ENCODE measurements around the gene KCNJ5.

KCNJ5 gene

GRCh38 chr11:128936606-128937251 lies 45.6 kb downstream of the KCNJ5 start:
- no peak for DNase-seq

GRCh38 chr11:128937480-128937879 lies 46.3 kb downstream of the KCNJ5 start:
- DNase-seq, result no peak

- DNase-seq, result no peak
Observed at GRCh38 chr11:128938156-128938885, 47.2 kb downstream of the KCNJ5 start.

- DNase-seq, result no peak
Observed at GRCh38 chr11:128939591-128939990, 48.4 kb downstream of the KCNJ5 start.

GRCh38 chr11:128940156-128940555 lies 49.0 kb downstream of the KCNJ5 start:
- no peak for DNase-seq

- DNase-seq, result no peak
Observed at GRCh38 chr11:128940603-128941002, 49.4 kb downstream of the KCNJ5 start.

GRCh38 chr11:128941110-128941509 lies 50.0 kb downstream of the KCNJ5 start:
- no peak for DNase-seq

GRCh38 chr11:128941573-128942271 lies 50.6 kb downstream of the KCNJ5 start:
- DNase-seq, result no peak

GRCh38 chr11:128942272-128942612 lies 51.1 kb downstream of the KCNJ5 start:
- no peak for DNase-seq

GRCh38 chr11:128942817-128943427 lies 51.8 kb downstream of the KCNJ5 start, which contains the start of gene TP53AIP1:
Gene TP53AIP1 (minus strand): TSS chr11:128942871. CDS start chr11:128937818, 5,053 bp downstream.
- DNase-seq, result no peak

GRCh38 chr11:128943428-128943976 lies 52.3 kb downstream of the KCNJ5 start:
- no peak for DNase-seq

- no peak for DNase-seq
Observed at GRCh38 chr11:128946648-128947047, 55.5 kb downstream of the KCNJ5 start.

GRCh38 chr11:128947773-128948172 lies 56.6 kb downstream of the KCNJ5 start:
- DNase-seq, result no peak

GRCh38 chr11:128948583-128948982 lies 57.4 kb downstream of the KCNJ5 start:
- no peak for DNase-seq

- no peak for DNase-seq
Observed at GRCh38 chr11:128949791-128950454, 58.8 kb downstream of the KCNJ5 start.

GRCh38 chr11:128953151-128953550 lies 62.0 kb downstream of the KCNJ5 start:
- no peak for DNase-seq

- DNase-seq, result no peak
Observed at GRCh38 chr11:128955636-128956035, 64.5 kb downstream of the KCNJ5 start.

GRCh38 chr11:128956401-128957201 lies 65.4 kb downstream of the KCNJ5 start:
- peak; percentile 48 for DNase-seq

- no peak for DNase-seq
Observed at GRCh38 chr11:128957202-128957482, 66.0 kb downstream of the KCNJ5 start.

- DNase-seq, result no peak
Observed at GRCh38 chr11:128961645-128962044, 70.5 kb downstream of the KCNJ5 start.

GRCh38 chr11:128962896-128963295 lies 71.7 kb downstream of the KCNJ5 start:
- DNase-seq, result no peak

GRCh38 chr11:128963744-128964325 lies 72.7 kb downstream of the KCNJ5 start:
- peak; percentile 4 for DNase-seq

Measured in NCI-H1694 treated with DMSO at 0.1 percent for 48 hours (cell line).